ENCODE results near the gene BHLHA9. TPM values are rescaled to one million over a fixed set of nuclear protein-coding genes. Genes with fewer than 3 reads are reported as not detected.

The BHLHA9 gene
- total and polyA plus RNA-seq, 2 donors (not counting 3 experiments of a cell fraction or from before 2014, with no cell fraction given), result not detected

DNA sequence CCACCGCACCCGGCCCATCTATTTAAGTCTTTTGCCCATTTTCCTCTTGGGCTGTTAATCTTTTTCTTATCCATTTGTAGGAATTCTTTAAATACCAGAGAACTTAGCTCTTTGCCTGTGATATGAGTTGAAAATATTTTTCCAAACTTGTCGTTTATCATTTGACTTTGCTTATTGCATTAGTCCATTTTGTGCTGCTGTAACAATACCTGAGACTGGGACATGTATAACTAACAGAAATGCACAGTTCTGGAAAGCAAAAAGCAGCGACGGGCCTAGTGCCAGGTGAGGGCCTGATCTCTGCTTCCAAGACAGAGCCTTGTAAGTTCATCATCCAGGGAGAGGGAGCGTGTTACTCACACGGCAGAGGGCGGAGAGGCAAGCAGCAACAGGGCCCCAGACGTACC is 25.6 kb upstream of the BHLHA9 start:
- BruUV-seq (replicated peaks), result no TSS peak
- no peaks in the 10 kb centered on the region for H3K27me3 ChIP-seq (ENCODE audit: control insufficient read depth in 2 of 2, insufficient read depth in 2 of 2, low read length in 2 of 2)
- no peak overlapping the region for H3K4me3 ChIP-seq (replicated peaks in 1 of 3; ENCODE audit: insufficient read depth in 1 of 3, low read depth in 1 of 3, low read length in 3 of 3)
- intact Hi-C loops (cut with micrococcal nuclease), result no loop called here
- ChIA-PET CTCF (no interaction called here), POLR2A (no interaction called here)
- H2AFZ ChIP-seq (ENCODE audit: low read depth, low read length), result no peak overlapping the region
- H3K9me1 ChIP-seq (replicated peaks; ENCODE audit: control insufficient read depth, extremely low read depth, insufficient read depth, low read length), result no peaks in the 10 kb centered on the region
- no peaks in the 10 kb centered on the region for H3K36me3 ChIP-seq (ENCODE audit: control insufficient read depth in 2 of 2, extremely low read depth in 1 of 2, insufficient read depth in 2 of 2, low read length in 2 of 2)
- FAIRE-seq (no peak), DNase-seq (ENCODE audit: low read depth, low spot score) (no peak)
- no peak overlapping the region for H3K27ac ChIP-seq (ENCODE audit: insufficient read depth, low read depth, low read length)
- no peaks in the 10 kb centered on the region for H4K20me1 ChIP-seq (replicated peaks; ENCODE audit: control insufficient read depth, extremely low read depth, insufficient read depth, low read length)
- dilution Hi-C loops (cut with MboI; ENCODE audit: extremely low pct_ligation_motif_present, low sequenced_read_pairs), result no loop called here
- no peak overlapping the region for H3K9ac ChIP-seq (replicated peaks; ENCODE audit: extremely low read depth, insufficient read depth, low read length)
- no peaks in the 10 kb centered on the region for H3K9me3 ChIP-seq (replicated peaks; ENCODE audit: control insufficient read depth, insufficient read depth, low read length)
- no peak overlapping the region for H3K4me2 ChIP-seq (ENCODE audit: insufficient read depth, low read length)
- TF ChIP-seq MYC (IDR thresholded peaks at IDR 0.05; ENCODE audit: low read depth, low read length) (no peak), FOS (IDR thresholded peaks at IDR 0.05; ENCODE audit: borderline replicate concordance, insufficient read depth, low read length) (no peak), POLR2AphosphoS5 (IDR thresholded peaks at IDR 0.05; ENCODE audit: insufficient read depth, low read depth, low read length) (no peak)
- TF ChIP-seq, protein P1, sequence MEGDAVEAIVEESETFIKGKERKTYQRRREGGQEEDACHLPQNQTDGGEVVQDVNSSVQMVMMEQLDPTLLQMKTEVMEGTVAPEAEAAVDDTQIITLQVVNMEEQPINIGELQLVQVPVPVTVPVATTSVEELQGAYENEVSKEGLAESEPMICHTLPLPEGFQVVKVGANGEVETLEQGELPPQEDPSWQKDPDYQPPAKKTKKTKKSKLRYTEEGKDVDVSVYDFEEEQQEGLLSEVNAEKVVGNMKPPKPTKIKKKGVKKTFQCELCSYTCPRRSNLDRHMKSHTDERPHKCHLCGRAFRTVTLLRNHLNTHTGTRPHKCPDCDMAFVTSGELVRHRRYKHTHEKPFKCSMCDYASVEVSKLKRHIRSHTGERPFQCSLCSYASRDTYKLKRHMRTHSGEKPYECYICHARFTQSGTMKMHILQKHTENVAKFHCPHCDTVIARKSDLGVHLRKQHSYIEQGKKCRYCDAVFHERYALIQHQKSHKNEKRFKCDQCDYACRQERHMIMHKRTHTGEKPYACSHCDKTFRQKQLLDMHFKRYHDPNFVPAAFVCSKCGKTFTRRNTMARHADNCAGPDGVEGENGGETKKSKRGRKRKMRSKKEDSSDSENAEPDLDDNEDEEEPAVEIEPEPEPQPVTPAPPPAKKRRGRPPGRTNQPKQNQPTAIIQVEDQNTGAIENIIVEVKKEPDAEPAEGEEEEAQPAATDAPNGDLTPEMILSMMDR (IDR thresholded peaks at IDR 0.05; ENCODE audit: extremely low read depth in 1 of 2, insufficient read depth in 1 of 2, low read depth in 1 of 2, low read length in 2 of 2), result no peak
- no peaks in the 10 kb centered on the region for H3K4me1 ChIP-seq (ENCODE audit: control insufficient read depth, extremely low read depth, insufficient read depth, low read length)
- H3K79me2 ChIP-seq (ENCODE audit: control insufficient read depth, insufficient read depth, low read length), result no peaks in the 10 kb centered on the region

GRCh38 chr17:1251866-1252608 is 18.2 kb upstream of the BHLHA9 start:
- no peak for FAIRE-seq
- no peak overlapping the region for H3K27ac ChIP-seq (ENCODE audit: insufficient read depth, low read depth, low read length)
- dilution Hi-C loops (cut with MboI; ENCODE audit: extremely low pct_ligation_motif_present, low sequenced_read_pairs), result no loop called here
- DNase-seq (ENCODE audit: low read depth, low spot score), result no peak
- no peak overlapping the region for H3K4me2 ChIP-seq (ENCODE audit: insufficient read depth, low read length)
- peak overlapping the region; percentile 43 for H2AFZ ChIP-seq (ENCODE audit: low read depth, low read length)
- H3K4me1 ChIP-seq (ENCODE audit: control insufficient read depth, extremely low read depth, insufficient read depth, low read length), result no peaks in the 10 kb centered on the region
- no TSS peak for BruUV-seq (replicated peaks)
- H3K9me1 ChIP-seq (replicated peaks; ENCODE audit: control insufficient read depth, extremely low read depth, insufficient read depth, low read length), result no peaks in the 10 kb centered on the region
- no peaks in the 10 kb centered on the region for H4K20me1 ChIP-seq (replicated peaks; ENCODE audit: control insufficient read depth, extremely low read depth, insufficient read depth, low read length)
- no peak overlapping the region for H3K4me3 ChIP-seq (replicated peaks in 1 of 3; ENCODE audit: insufficient read depth in 1 of 3, low read depth in 1 of 3, low read length in 3 of 3)
- H3K27me3 ChIP-seq (ENCODE audit: control insufficient read depth in 2 of 2, insufficient read depth in 2 of 2, low read length in 2 of 2), result peaks cover 2 to 3% of the 10 kb centered on the region in 2 experiments
- no peak overlapping the region for H3K9ac ChIP-seq (replicated peaks; ENCODE audit: extremely low read depth, insufficient read depth, low read length)
- ChIA-PET POLR2A (no interaction called here), CTCF (interaction anchor here (0.8 kb wide), 1 partner anchor 264 kb away, joined by 3 read pairs; no protein-coding TSS in a partner anchor)
- no peaks in the 10 kb centered on the region for H3K79me2 ChIP-seq (ENCODE audit: control insufficient read depth, insufficient read depth, low read length)
- no peaks in the 10 kb centered on the region for H3K36me3 ChIP-seq (ENCODE audit: control insufficient read depth in 2 of 2, extremely low read depth in 1 of 2, insufficient read depth in 2 of 2, low read length in 2 of 2)
- intact Hi-C loops (cut with micrococcal nuclease), result no loop called here
- TF ChIP-seq GATA2 (IDR thresholded peaks at IDR 0.05; ENCODE audit: insufficient read depth, insufficient read length, low read depth, low read length) (no peak), EZH2 (IDR thresholded peaks at IDR 0.05; ENCODE audit: borderline replicate concordance, low read depth, low read length, severe bottlenecking) (no peak), POLR2A (IDR thresholded peaks at IDR 0.05; ENCODE audit: low read depth, low read length) (no peak), FOS (IDR thresholded peaks at IDR 0.05; ENCODE audit: borderline replicate concordance, insufficient read depth, low read length) (no peak), JUN (IDR thresholded peaks at IDR 0.05; ENCODE audit: borderline replicate concordance, insufficient read depth, insufficient read length, low read depth) (no peak), POLR2AphosphoS5 (IDR thresholded peaks at IDR 0.05; ENCODE audit: insufficient read depth, low read depth, low read length) (no peak), MYC (IDR thresholded peaks at IDR 0.05; ENCODE audit: low read depth, low read length) (no peak)
- TF ChIP-seq, protein P2, sequence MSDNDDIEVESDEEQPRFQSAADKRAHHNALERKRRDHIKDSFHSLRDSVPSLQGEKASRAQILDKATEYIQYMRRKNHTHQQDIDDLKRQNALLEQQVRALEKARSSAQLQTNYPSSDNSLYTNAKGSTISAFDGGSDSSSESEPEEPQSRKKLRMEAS (IDR thresholded peaks at IDR 0.05; ENCODE audit: insufficient read depth, insufficient read length), result no peak
- no peaks in the 10 kb centered on the region for H3K9me3 ChIP-seq (replicated peaks; ENCODE audit: control insufficient read depth, insufficient read depth, low read length)

All from endothelial cell of umbilical vein (primary cell).